ENCODE measurements around the gene KCNQ1. TPM values are rescaled to one million over a fixed set of nuclear protein-coding genes. Genes with fewer than 3 reads are reported as not detected.

The KCNQ1 gene
- total RNA-seq, 4 donors from 2014 or later, result 5.6 to 46.8 (median 24.6) TPM

- Histone ChIP-seq H3K4me3 (no peak overlapping the region), H3K27me3 (peaks cover under 1% of the 10 kb centered on the region), H3K27ac (no peak overlapping the region), H3K36me3 (no peaks in the 10 kb centered on the region), H3K9me3 (no peaks in the 10 kb centered on the region), H3K4me1 (peaks cover 0 to 1% (median 0%) of the 10 kb centered on the region in 4 donors)
- 60% methylated on average over 6 of the region's 6 CpGs; no CpG with 5 or more reads in 1 of the 2 donors for WGBS, 2 donors (ENCODE audit: low coverage in 1 of 2)
- intact Hi-C loops (cut with DNase I; ENCODE audit: low total_unique reads) (no loop called here), in situ Hi-C loops (cut with MboI; ENCODE audit: low pct_ligation_motif_present in 1 of 4, low pct_unique_long_range_greater_than_20kb in 1 of 4, low sequenced_read_pairs in 3 of 4) (loop anchor here in 2 of 4 donors (5.0 to 25.0 kb wide), 4 partner anchors 345 to 565 kb away; partner anchors contain the start of genes C11orf21 (in 1 of the 2), KCNQ1 (in 1 of the 2), TRPM5 (in 1 of the 2) and TSPAN32 (in 1 of the 2))
- no peak for TF ChIP-seq CTCF (IDR thresholded peaks at IDR 0.05)
- no peak for TF ChIP-seq POLR2A (IDR thresholded peaks at IDR 0.05)
- no peak for TF ChIP-seq EP300 (IDR thresholded peaks at IDR 0.05; ENCODE audit: low read depth)
- peak in 1 of 3 donors; percentile 48 for TF ChIP-seq POLR2AphosphoS5 (IDR thresholded peaks at IDR 0.05)
- no peak for DNase-seq
Measured at GRCh38 chr11:2877474-2877873, 432.7 kb downstream of the KCNQ1 start.

GRCh38 chr11:2878782-2879181 lies 434.0 kb downstream of the KCNQ1 start:
- TF ChIP-seq EP300 (IDR thresholded peaks at IDR 0.05; ENCODE audit: low read depth) (no peak), POLR2A (IDR thresholded peaks at IDR 0.05) (no peak)
- intact Hi-C loops (cut with DNase I; ENCODE audit: low total_unique reads) (no loop called here), in situ Hi-C loops (cut with MboI; ENCODE audit: low pct_ligation_motif_present in 1 of 4, low pct_unique_long_range_greater_than_20kb in 1 of 4, low sequenced_read_pairs in 3 of 4) (loop anchor here in 2 of 4 donors (5.0 to 25.0 kb wide), 4 partner anchors 346 to 566 kb away; partner anchors contain the start of genes C11orf21 (in 1 of the 2), KCNQ1 (in 1 of the 2), TRPM5 (in 1 of the 2) and TSPAN32 (in 1 of the 2))
- no peak overlapping the region for H3K27ac ChIP-seq
- no peaks in the 10 kb centered on the region for H3K36me3 ChIP-seq
- no peaks in the 10 kb centered on the region for H3K9me3 ChIP-seq
- 93% methylated on average over 8 of the region's 8 CpGs; no CpG with 5 or more reads in 1 of the 2 donors for WGBS, 2 donors (ENCODE audit: low coverage in 1 of 2)
- H3K4me1 ChIP-seq, result peaks cover 0 to 13% (median 7%) of the 10 kb centered on the region in 4 donors
- no peak for DNase-seq
- peaks cover 11% of the 10 kb centered on the region for H3K27me3 ChIP-seq
- H3K4me3 ChIP-seq, result no peak overlapping the region

GRCh38 chr11:2880646-2881045 lies 435.8 kb downstream of the KCNQ1 start:
- 88% methylated on average over 7 of the region's 7 CpGs; no CpG with 5 or more reads in 1 of the 2 donors for WGBS, 2 donors (ENCODE audit: low coverage in 1 of 2)
- Histone ChIP-seq H3K36me3 (no peaks in the 10 kb centered on the region), H3K9me3 (no peaks in the 10 kb centered on the region), H3K27me3 (peaks cover 17% of the 10 kb centered on the region), H3K4me1 (peaks cover 0 to 21% (median 17%) of the 10 kb centered on the region in 4 donors), H3K4me3 (no peak overlapping the region), H3K27ac (no peak overlapping the region)
- TF ChIP-seq POLR2A (IDR thresholded peaks at IDR 0.05), result no peak
- no peak for TF ChIP-seq EP300 (IDR thresholded peaks at IDR 0.05; ENCODE audit: low read depth)
- no peak for TF ChIP-seq CTCF (IDR thresholded peaks at IDR 0.05)
- TF ChIP-seq POLR2AphosphoS5 (IDR thresholded peaks at IDR 0.05), result no peak
- no peak for DNase-seq
- in situ Hi-C loops (cut with MboI; ENCODE audit: low pct_ligation_motif_present in 1 of 4, low pct_unique_long_range_greater_than_20kb in 1 of 4, low sequenced_read_pairs in 3 of 4) (loop anchor here in 2 of 4 donors (25.0 kb wide), 2 partner anchors 443 to 568 kb away; partner anchors contain the start of genes C11orf21 (in 1 of the 2), KCNQ1 (in 1 of the 2), TRPM5 (in 1 of the 2) and TSPAN32 (in 1 of the 2)), intact Hi-C loops (cut with DNase I; ENCODE audit: low total_unique reads) (loop anchor here (5.0 to 10.0 kb wide), 2 partner anchors 106 to 563 kb away; no protein-coding TSS in a partner anchor)

- Histone ChIP-seq H3K27me3 (peaks cover 17% of the 10 kb centered on the region), H3K9me3 (no peaks in the 10 kb centered on the region), H3K36me3 (no peaks in the 10 kb centered on the region), H3K4me3 (no peak overlapping the region), H3K4me1 (peaks cover under 1 to 25% (median 19%) of the 10 kb centered on the region in 4 donors), H3K27ac (no peak overlapping the region)
- intact Hi-C loops (cut with DNase I; ENCODE audit: low total_unique reads) (loop anchor here (5.0 to 10.0 kb wide), 2 partner anchors 107 to 564 kb away; no protein-coding TSS in a partner anchor), in situ Hi-C loops (cut with MboI; ENCODE audit: low pct_ligation_motif_present in 1 of 4, low pct_unique_long_range_greater_than_20kb in 1 of 4, low sequenced_read_pairs in 3 of 4) (loop anchor here in 2 of 4 donors (25.0 kb wide), 2 partner anchors 444 to 569 kb away; partner anchors contain the start of genes C11orf21 (in 1 of the 2), KCNQ1 (in 1 of the 2), TRPM5 (in 1 of the 2) and TSPAN32 (in 1 of the 2))
- no peak for DNase-seq
- TF ChIP-seq EP300 (IDR thresholded peaks at IDR 0.05; ENCODE audit: low read depth) (no peak), CTCF (IDR thresholded peaks at IDR 0.05) (no peak), POLR2A (IDR thresholded peaks at IDR 0.05) (no peak), POLR2AphosphoS5 (IDR thresholded peaks at IDR 0.05) (no peak)
- 89 to 93% methylated on average over 3 to 17 of the region's 19 CpGs for WGBS, 2 donors (ENCODE audit: low coverage in 1 of 2)
Measured at GRCh38 chr11:2881076-2881980, 436.5 kb downstream of the KCNQ1 start.
